Karpas-422 (cell line): Measurements from ENCODE around the gene TMEM198. TPM values are rescaled to one million over a fixed set of nuclear protein-coding genes. Genes with fewer than 3 reads are reported as not detected.

Experiments used
- DNase-seq: peaks from one replicate; pipeline ENCODE4 v3.0.0-alpha.2; 2015
- H2AFZ ChIP-seq: fragments of 200-600 bp; sonication (generic); 2 replicates; pipeline ENCODE4 v1.6.1; 2014; ENCODE audit warnings: antibody characterized with exemption, low read length, mixed read lengths
- H3K27ac ChIP-seq: fragments of 200-600 bp; sonication (generic); 2 replicates; pipeline ENCODE4 v1.5.1; 2014; ENCODE audit warnings: mild to moderate bottlenecking, low read length, moderate library complexity
- H3K27me3 ChIP-seq: fragments of 200-600 bp; sonication (generic); 2 replicates; pipeline ENCODE4 v1.6.1; 2014; ENCODE audit warnings: low read length, mixed read lengths
- H3K36me3 ChIP-seq: fragments of 200-600 bp; sonication (generic); 2 replicates; pipeline ENCODE4 v1.6.1; 2014; ENCODE audit warnings: low read length, mixed read lengths; ENCODE audit not compliant: insufficient read depth
- H3K4me1 ChIP-seq: fragments of 200-600 bp; sonication (generic); 2 replicates; pipeline ENCODE4 v1.6.1; 2014; ENCODE audit warnings: mild to moderate bottlenecking, low read length, mixed read lengths
- H3K4me2 ChIP-seq: fragments of 200-600 bp; sonication (generic); 2 replicates; pipeline ENCODE4 v1.6.1; 2014; ENCODE audit warnings: low read length, low read depth, mild to moderate bottlenecking; ENCODE audit not compliant: poor library complexity, severe bottlenecking
- H3K4me3 ChIP-seq: fragments of 200-600 bp; sonication (generic); 2 replicates; pipeline ENCODE4 v1.5.1; 2014; ENCODE audit warnings: mild to moderate bottlenecking, antibody characterized with exemption, low read length, mixed read lengths
- H3K79me2 ChIP-seq: fragments of 200-600 bp; sonication (generic); 2 replicates; pipeline ENCODE4 v1.6.1; 2014; ENCODE audit warnings: mild to moderate bottlenecking, low read length, mixed read lengths
- H3K9ac ChIP-seq: fragments of 200-600 bp; sonication (generic); 2 replicates; pipeline ENCODE4 v1.6.0; 2014; ENCODE audit warnings: low read length
- H3K9me2 ChIP-seq: fragments of 200-600 bp; sonication (generic), shearing (Covaris generic); replicated peaks from 2 replicates; pipeline ENCODE4 v1.6.0; 2014; ENCODE audit warnings: mild to moderate bottlenecking, low read length, moderate library complexity; ENCODE audit not compliant: insufficient read depth
- H3K9me3 ChIP-seq: fragments of 300-700, 200-600 bp; sonication (generic); 2 replicates; pipeline ENCODE4 v1.6.1; 2014; ENCODE audit warnings: low read length, mixed read lengths
- H4K20me1 ChIP-seq: fragments of 200-600 bp; sonication (generic); 2 replicates; pipeline ENCODE4 v1.6.1; 2014; ENCODE audit warnings: mild to moderate bottlenecking, antibody characterized with exemption, low read length, low read depth; ENCODE audit not compliant: insufficient read depth
- total RNA-seq: library from RNA; depleted of rRNA; stranded (reverse); fragments of >200 nt; shearing (Covaris generic); gene quantifications from 2 replicates; pipeline ENCODE4 v1.2.3, GENCODE V29; 2014; ENCODE audit warnings: low replicate concordance

The TMEM198 gene
- total RNA-seq, 1 experiment from 2014 or later, result 2.7 TPM

DNA sequence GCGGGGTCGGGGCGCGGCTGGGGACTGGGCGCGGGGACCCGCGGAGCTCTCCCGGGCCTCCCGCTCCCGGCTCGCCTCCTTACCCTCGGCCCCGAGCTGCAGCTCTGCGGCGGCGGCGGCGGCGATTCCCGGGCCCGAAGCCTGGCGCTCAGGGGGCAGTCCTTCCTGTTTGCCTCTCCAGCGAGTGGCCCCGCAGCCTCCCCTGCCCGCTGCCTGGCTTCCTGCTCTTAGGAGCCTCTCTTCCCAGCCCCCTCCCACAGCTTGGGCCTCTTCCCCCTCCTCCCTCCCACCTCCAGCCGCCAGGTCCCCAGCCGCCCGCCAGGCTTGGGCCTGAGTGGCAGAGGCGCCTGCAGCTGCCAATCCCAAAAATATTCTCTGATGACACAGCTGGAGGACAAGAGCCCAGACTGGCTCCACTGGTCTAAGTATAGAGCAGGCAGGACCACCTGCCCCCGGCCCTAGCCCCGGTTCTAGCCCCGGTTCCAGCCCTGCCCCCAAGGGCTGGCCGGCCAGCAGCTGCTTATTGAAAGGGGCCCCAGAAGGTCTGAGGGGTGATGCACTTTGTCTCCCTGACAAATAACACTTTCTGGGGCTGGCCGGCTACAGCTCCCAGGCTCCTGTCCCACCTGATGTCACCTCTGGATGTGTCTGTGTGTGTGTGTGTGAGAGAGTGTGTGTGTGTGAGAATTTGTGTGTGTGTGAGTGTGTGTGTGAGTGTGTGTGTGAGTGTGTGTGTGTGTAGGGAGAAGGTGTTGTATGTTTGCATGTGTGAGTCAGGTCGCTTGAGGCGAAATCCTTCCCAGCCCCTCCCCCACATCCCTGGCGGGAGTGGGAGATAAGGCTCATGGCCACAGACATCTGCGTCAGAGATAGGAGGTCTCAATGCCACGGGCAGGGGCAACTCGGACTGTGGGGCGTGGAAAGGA, 27.7 kb downstream of the TMEM198 start, which contains the start of gene OBSL1:
OBSL1 (minus strand) TSS at position 229 of the 926 bp plus-strand sequence. CDS start 307 bp downstream, outside the sequence.
- Histone ChIP-seq H3K4me1 (no peaks in the 10 kb centered on the region; the same call in 1 of the 2 replicates), H3K27ac (no peak within 1 kb of the TSS), H2AFZ (no peak within 1 kb of the TSS), H3K79me2 (no peaks in the 10 kb centered on the region), H3K9me2 (no peaks in the 10 kb centered on the region), H3K9me3 (no peaks in the 10 kb centered on the region), H3K4me2 (no peak within 1 kb of the TSS), H3K27me3 (no peaks in the 10 kb centered on the region), H3K4me3 (no peak within 1 kb of the TSS), H3K36me3 (no peaks in the 10 kb centered on the region), H4K20me1 (no peaks in the 10 kb centered on the region), H3K9ac (no peak within 1 kb of the TSS)
- DNase-seq, result no peak

DNA sequence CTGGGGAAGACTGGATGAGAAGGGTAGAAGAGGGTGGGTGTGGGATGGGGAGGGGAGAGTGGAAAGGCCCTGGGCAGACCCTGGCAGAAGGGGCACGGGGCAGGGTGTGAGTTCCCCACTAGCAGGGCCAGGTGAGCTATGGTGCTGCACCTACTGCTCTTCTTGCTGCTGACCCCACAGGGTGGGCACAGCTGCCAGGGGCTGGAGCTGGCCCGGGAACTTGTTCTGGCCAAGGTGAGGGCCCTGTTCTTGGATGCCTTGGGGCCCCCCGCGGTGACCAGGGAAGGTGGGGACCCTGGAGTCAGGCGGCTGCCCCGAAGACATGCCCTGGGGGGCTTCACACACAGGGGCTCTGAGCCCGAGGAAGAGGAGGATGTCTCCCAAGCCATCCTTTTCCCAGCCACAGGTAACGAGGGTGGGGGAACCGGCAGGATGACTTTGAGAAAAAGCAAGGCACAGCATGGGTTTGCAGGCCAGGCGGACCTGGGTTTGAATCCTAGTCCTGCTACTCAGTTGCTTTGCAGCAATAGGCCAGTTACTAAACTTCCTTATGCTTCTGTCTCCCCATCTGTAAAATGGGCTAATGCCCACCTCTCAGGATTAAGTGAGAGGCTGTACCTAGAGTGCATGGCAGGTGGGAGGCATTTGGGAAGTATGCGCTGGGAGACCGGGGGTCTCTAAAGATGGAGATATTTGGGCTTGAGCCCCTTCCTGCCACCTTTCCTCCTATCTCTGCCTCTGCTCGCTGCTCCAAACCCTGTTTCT, 28.6 kb downstream of the TMEM198 start, which contains the start of gene INHA:
INHA (plus strand) TSS at position 74 of the 765 bp plus-strand sequence; CDS start at position 139, 65 bp downstream.
- no peak within 1 kb of the TSS for H3K27ac ChIP-seq

DNA sequence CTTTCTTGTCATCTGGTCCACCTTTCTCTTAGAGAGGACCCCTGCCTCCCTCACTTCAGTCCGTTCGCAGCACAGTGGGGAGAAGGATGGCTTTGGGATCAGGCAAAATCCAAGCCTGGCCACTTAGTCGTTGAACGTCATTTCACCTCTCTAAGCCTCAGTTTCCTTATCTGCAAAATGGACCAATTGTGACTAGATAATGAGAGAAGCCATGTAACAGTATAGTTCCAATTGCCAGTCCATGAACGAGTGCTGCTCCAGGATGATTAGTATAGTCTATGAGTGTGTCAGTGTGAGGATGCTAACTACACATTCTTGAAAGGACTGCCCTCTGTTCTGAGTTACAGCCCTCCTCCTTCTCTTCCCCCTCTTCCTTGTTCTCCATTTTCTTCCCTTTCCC, 29.3 kb downstream of the TMEM198 start:
- Histone ChIP-seq H3K79me2 (no peaks in the 10 kb centered on the region), H3K4me3 (no peak overlapping the region), H2AFZ (no peak overlapping the region), H3K9me2 (no peaks in the 10 kb centered on the region), H3K27me3 (no peaks in the 10 kb centered on the region), H3K4me2 (no peak overlapping the region), H4K20me1 (no peaks in the 10 kb centered on the region), H3K9me3 (no peaks in the 10 kb centered on the region), H3K27ac (no peak overlapping the region), H3K4me1 (peaks cover 4% of the 10 kb centered on the region; the same call in 1 of the 2 replicates), H3K36me3 (no peaks in the 10 kb centered on the region), H3K9ac (no peak overlapping the region)
- DNase-seq, result no peak

More for the DNA sequence above, 28.6 kb downstream of the TMEM198 start, which contains the start of gene INHA:
- Histone ChIP-seq H4K20me1 (no peaks in the 10 kb centered on the region), H3K4me2 (no peak within 1 kb of the TSS), H3K4me1 (peaks cover 4% of the 10 kb centered on the region; the same call in 1 of the 2 replicates), H3K4me3 (no peak within 1 kb of the TSS), H3K36me3 (no peaks in the 10 kb centered on the region), H3K9me2 (no peaks in the 10 kb centered on the region), H3K9ac (no peak within 1 kb of the TSS), H2AFZ (no peak within 1 kb of the TSS), H3K9me3 (no peaks in the 10 kb centered on the region), H3K27me3 (no peaks in the 10 kb centered on the region), H3K79me2 (no peaks in the 10 kb centered on the region)
- no peak for DNase-seq

DNA sequence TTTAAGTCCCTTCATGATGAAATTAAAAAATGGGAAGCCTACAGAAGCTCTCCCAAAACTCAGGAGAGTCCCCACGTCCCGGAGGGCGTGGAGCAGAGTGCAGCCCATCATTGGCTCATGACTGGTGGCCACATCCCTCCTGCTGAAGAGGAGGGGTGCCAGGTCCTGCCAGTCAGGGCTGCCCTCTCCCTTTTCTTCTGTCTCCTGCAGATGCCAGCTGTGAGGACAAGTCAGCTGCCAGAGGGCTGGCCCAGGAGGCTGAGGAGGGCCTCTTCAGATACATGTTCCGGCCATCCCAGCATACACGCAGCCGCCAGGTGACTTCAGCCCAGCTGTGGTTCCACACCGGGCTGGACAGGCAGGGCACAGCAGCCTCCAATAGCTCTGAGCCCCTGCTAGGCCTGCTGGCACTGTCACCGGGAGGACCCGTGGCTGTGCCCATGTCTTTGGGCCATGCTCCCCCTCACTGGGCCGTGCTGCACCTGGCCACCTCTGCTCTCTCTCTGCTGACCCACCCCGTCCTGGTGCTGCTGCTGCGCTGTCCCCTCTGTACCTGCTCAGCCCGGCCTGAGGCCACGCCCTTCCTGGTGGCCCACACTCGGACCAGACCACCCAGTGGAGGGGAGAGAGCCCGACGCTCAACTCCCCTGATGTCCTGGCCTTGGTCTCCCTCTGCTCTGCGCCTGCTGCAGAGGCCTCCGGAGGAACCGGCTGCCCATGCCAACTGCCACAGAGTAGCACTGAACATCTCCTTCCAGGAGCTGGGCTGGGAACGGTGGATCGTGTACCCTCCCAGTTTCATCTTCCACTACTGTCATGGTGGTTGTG, 30.9 kb downstream of the TMEM198 start:
- Histone ChIP-seq H3K79me2 (no peaks in the 10 kb centered on the region), H3K9ac (no peak overlapping the region), H3K4me3 (no peak overlapping the region), H3K36me3 (no peaks in the 10 kb centered on the region), H3K27ac (no peak overlapping the region), H3K9me3 (no peaks in the 10 kb centered on the region), H3K9me2 (no peaks in the 10 kb centered on the region), H3K4me2 (no peak overlapping the region), H3K27me3 (no peaks in the 10 kb centered on the region), H4K20me1 (no peaks in the 10 kb centered on the region), H2AFZ (no peak overlapping the region), H3K4me1 (peaks cover 4% of the 10 kb centered on the region; the same call in 1 of the 2 replicates)
- no peak for DNase-seq

DNA sequence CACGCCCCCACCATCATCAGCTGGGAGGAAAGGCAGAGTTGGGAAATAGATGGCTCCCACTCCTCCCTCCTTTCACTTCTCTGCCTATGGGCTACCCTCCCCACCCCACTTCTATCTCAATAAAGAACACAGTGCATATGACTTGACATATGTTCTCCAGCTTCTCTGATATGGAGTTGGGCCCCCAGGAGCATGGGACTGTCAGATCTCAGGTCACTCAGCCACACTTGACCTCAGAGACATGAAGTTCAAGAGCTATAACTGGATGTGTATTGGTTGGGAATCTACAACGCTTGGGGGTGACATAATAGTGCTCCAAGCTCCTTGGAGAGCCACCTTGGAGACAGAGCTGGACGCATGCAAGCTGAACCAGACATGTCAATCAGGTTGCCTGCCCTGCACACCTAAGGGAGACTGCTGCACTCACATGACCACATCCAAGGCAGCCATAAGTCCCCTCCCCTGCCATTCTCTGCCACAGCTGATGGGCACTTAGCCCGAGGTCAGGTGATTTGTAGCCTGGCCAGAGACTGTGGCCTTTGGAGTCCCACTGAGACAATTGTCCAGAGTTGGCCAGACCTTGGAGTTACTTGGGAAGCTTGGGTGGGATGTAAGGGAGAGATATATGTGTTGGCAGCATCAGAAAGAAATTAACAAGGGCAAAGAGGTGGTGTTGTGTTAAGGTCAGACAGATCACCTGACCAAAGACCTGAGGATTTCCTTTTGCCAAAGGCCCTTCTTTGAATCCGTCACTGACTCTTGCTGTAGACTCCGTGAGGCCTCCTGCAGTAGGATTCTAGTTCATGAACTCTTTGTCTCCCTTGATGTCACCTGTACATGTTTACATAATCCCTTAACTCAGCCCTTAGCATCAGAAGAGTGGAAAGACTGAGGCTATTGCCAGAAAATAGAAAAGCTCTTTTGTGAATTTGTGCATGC, 32.0 kb downstream of the TMEM198 start:
- H3K4me1 ChIP-seq, result peaks cover 4% of the 10 kb centered on the region; the same call in 1 of the 2 replicates
- H3K79me2 ChIP-seq, result no peaks in the 10 kb centered on the region
- no peak overlapping the region for H2AFZ ChIP-seq
- no peak overlapping the region for H3K4me3 ChIP-seq
- no peak overlapping the region for H3K4me2 ChIP-seq
- no peak overlapping the region for H3K27ac ChIP-seq
- no peaks in the 10 kb centered on the region for H3K36me3 ChIP-seq
- DNase-seq, result no peak
- no peaks in the 10 kb centered on the region for H3K9me3 ChIP-seq
- no peak overlapping the region for H3K9ac ChIP-seq
- H3K27me3 ChIP-seq, result no peaks in the 10 kb centered on the region
- no peaks in the 10 kb centered on the region for H3K9me2 ChIP-seq
- no peaks in the 10 kb centered on the region for H4K20me1 ChIP-seq

DNA sequence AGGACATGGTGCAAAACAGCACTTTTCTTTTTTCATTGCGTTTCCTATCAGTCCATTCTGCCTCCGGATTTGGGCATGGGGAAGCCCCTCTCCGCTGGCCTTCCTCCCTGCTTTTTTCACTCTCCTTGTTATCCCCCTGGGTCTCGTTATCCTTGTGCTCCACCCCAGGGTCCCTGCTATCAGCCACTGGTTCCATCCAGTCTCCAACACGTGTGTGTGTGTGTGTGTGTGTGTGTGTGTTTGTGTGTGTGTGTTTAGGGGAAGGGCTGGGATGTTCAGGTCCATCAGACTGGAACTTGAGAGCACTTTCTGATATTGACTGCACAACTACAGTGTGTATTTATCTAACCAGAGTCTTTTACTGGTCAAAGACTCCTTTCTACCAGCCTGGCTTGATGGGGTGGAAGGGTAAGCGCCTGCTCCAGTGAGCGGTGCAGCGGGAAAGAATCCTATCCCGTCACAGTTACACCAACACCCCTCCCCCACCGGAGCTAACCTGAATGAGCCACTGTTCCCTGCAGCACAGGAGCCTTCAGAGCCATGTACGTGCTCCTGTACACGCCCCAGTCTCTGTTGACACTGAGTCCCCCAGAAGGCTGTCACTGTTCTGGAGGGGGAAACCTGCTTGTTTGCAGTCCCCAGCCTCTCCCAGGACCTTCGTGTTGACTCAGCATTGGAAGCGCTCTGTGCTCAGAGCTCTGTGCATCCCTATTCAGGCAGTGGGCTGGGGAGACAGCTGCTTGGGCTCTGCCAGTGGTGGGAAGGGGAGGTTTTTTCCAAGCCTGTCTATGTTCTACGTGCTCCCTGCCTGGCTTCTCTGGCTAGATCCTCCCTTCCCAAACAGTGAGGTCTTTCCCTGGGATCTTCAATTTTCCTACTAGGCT, 32.9 kb downstream of the TMEM198 start:
- H3K9me2 ChIP-seq, result no peaks in the 10 kb centered on the region
- no peak overlapping the region for H3K4me2 ChIP-seq
- no peak overlapping the region for H3K9ac ChIP-seq
- no peaks in the 10 kb centered on the region for H3K79me2 ChIP-seq
- no peak overlapping the region; the same call in 1 of the 2 replicates for H2AFZ ChIP-seq
- H3K9me3 ChIP-seq, result no peaks in the 10 kb centered on the region
- no peaks in the 10 kb centered on the region for H4K20me1 ChIP-seq
- H3K27me3 ChIP-seq, result no peaks in the 10 kb centered on the region
- H3K27ac ChIP-seq, result no peak overlapping the region
- peaks cover 4% of the 10 kb centered on the region; the same call in 1 of the 2 replicates for H3K4me1 ChIP-seq
- DNase-seq, result no peak
- no peak overlapping the region for H3K4me3 ChIP-seq
- no peaks in the 10 kb centered on the region for H3K36me3 ChIP-seq
